ENCODE results near the gene LEKR1. TPM values are rescaled to one million over a fixed set of nuclear protein-coding genes. Genes with fewer than 3 reads are reported as not detected.

The LEKR1 gene
- total RNA-seq, 1 donor from 2014 or later, result 3.4 TPM

DNA sequence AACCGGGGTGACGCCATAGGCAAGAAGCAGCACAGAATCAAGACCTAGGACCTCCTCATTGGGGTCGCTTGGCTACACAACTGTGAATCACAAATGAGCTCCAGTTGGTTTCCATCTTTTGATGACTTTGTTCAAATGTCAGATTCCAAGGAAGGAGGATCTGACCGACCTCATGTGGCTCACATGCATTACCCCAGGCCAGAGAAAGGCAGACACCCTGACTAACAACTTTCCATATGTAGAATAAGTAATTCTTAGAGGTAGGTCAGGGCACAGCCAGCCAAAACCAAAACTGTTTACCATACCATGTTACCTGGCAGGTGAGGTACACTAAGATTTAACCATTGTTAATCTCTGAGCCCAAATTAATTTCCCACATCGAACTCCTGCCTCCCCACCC lies 237.3 kb downstream of the LEKR1 start:
- Mint-ChIP-seq H3K27ac (no peak overlapping the region), H3K9me3 (no peaks in the 10 kb centered on the region), H3K4me1 (peaks cover 6% of the 10 kb centered on the region), H3K27me3 (ENCODE audit: low read depth) (no peaks in the 10 kb centered on the region), H3K4me3 (no peak overlapping the region), H3K36me3 (no peaks in the 10 kb centered on the region)
- DNase-seq (ENCODE audit: low spot score in 2 of 2, unreplicated experiment in 2 of 2), result no peak
- TF ChIP-seq, protein P1, sequence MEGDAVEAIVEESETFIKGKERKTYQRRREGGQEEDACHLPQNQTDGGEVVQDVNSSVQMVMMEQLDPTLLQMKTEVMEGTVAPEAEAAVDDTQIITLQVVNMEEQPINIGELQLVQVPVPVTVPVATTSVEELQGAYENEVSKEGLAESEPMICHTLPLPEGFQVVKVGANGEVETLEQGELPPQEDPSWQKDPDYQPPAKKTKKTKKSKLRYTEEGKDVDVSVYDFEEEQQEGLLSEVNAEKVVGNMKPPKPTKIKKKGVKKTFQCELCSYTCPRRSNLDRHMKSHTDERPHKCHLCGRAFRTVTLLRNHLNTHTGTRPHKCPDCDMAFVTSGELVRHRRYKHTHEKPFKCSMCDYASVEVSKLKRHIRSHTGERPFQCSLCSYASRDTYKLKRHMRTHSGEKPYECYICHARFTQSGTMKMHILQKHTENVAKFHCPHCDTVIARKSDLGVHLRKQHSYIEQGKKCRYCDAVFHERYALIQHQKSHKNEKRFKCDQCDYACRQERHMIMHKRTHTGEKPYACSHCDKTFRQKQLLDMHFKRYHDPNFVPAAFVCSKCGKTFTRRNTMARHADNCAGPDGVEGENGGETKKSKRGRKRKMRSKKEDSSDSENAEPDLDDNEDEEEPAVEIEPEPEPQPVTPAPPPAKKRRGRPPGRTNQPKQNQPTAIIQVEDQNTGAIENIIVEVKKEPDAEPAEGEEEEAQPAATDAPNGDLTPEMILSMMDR (IDR thresholded peaks at IDR 0.05; ENCODE audit: unreplicated experiment), result no peak

DNA sequence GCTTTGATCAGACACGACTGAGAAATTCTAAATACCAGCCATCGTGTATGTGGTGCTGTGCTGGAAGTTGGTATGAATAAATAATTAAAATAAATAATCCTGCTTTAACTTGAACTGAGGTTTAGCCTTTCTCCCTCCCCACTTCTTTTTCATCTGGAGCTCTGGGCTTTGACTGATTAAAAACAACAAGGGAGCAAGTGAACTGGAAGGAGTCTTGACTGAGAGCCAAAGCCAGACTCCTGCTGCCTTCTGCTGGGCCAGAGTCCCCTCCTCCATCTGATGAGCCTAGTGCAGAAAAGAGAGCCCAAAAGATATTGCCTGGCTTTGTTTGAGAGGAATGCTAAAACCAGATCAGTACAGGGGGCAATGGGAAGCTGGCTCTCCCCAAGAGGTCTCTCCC lies 237.8 kb downstream of the LEKR1 start:
- TF ChIP-seq, protein P1 (IDR thresholded peaks at IDR 0.05; ENCODE audit: unreplicated experiment), result no peak
- no peak overlapping the region for H3K4me3 Mint-ChIP-seq
- H3K27ac Mint-ChIP-seq, result no peak overlapping the region
- H3K36me3 Mint-ChIP-seq, result no peaks in the 10 kb centered on the region
- H3K9me3 Mint-ChIP-seq, result no peaks in the 10 kb centered on the region
- peaks cover 6% of the 10 kb centered on the region for H3K4me1 Mint-ChIP-seq
- no peaks in the 10 kb centered on the region for H3K27me3 Mint-ChIP-seq (ENCODE audit: low read depth)
- DNase-seq (ENCODE audit: low spot score in 2 of 2, unreplicated experiment in 2 of 2), result no peak

DNA sequence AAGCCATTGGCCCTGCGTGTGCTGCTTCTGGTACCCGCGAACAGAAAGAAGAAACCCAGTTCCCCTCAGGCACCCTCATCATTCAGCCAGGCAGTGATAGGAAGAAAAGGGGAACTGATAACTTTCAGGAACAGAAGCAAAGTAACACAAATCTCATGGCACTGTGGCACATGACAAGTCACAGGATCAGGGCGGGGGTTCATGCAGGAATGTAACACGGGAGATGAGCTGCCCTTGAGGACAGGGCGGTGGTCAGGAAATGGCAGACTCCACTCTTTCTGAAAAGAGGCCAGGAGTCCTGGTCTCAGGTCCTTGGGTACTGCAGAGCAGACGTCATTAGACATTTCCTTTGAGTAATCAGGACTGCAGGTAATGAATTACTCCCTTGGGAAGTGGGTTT lies 238.2 kb downstream of the LEKR1 start:
- TF ChIP-seq, protein P1 (IDR thresholded peaks at IDR 0.05; ENCODE audit: unreplicated experiment), result no peak
- Mint-ChIP-seq H3K4me3 (no peak overlapping the region), H3K4me1 (peaks cover 6% of the 10 kb centered on the region), H3K27me3 (ENCODE audit: low read depth) (no peaks in the 10 kb centered on the region), H3K36me3 (no peaks in the 10 kb centered on the region), H3K9me3 (no peaks in the 10 kb centered on the region), H3K27ac (no peak overlapping the region)
- DNase-seq (ENCODE audit: low spot score in 2 of 2, unreplicated experiment in 2 of 2), result no peak

GRCh38 chr3:157065201-157065600 lies 239.0 kb downstream of the LEKR1 start:
- TF ChIP-seq, protein P1 (IDR thresholded peaks at IDR 0.05; ENCODE audit: unreplicated experiment), result no peak
- DNase-seq (ENCODE audit: low spot score in 2 of 2, unreplicated experiment in 2 of 2), result no peak
- H3K4me3 Mint-ChIP-seq, result no peak overlapping the region
- no peaks in the 10 kb centered on the region for H3K9me3 Mint-ChIP-seq
- H3K36me3 Mint-ChIP-seq, result no peaks in the 10 kb centered on the region
- peaks cover 6% of the 10 kb centered on the region for H3K4me1 Mint-ChIP-seq
- no peak overlapping the region for H3K27ac Mint-ChIP-seq
- no peaks in the 10 kb centered on the region for H3K27me3 Mint-ChIP-seq (ENCODE audit: low read depth)

DNA sequence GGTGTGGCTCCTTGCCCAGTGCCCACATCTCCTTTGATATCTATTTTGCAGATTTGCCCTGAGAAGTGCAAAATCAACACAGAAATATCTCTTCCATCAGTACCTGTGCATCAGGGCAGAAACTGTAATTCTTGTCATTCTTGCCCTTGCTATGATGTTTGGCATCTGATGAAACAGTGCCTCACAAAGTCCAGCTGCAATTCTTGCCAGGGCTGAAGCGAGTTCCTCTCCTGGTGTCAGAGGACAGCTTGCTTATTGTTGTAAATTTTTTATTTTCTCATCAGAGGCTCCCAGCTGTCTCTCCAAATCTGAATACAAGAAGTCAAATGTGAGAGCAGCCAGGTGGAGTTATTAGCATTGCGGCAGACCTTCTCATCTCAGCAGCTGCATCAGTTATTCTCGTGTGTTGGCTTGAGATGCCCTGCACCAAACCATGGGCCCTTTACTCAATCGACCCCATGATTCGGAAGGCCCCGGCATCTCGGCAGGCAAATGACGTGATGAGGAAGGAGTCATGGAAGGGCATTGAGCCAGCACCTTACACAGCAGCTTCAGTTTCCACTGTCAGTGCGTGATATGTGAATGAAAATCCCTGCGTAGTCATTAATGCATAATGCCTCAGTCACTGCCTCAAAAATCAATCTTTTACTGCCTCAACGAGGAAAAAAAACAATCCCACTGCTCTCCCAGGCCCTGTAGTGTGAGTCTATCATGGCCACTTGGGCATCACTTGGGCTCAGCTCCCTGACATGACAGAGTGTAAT lies 240.4 kb downstream of the LEKR1 start:
- peaks cover 6% of the 10 kb centered on the region for H3K4me1 Mint-ChIP-seq
- H3K36me3 Mint-ChIP-seq, result no peaks in the 10 kb centered on the region
- TF ChIP-seq, protein P1 (IDR thresholded peaks at IDR 0.05; ENCODE audit: unreplicated experiment), result no peak
- H3K9me3 Mint-ChIP-seq, result no peaks in the 10 kb centered on the region
- no peak overlapping the region for H3K4me3 Mint-ChIP-seq
- no peak overlapping the region for H3K27ac Mint-ChIP-seq
- no peaks in the 10 kb centered on the region for H3K27me3 Mint-ChIP-seq (ENCODE audit: low read depth)
- no peak for DNase-seq (ENCODE audit: low spot score in 2 of 2, unreplicated experiment in 2 of 2)
